HEK293T (cell line): Measurements from ENCODE around the gene MARS1.
"Not testable (repeated sequence)": the region's sequence is repeated elsewhere in the genome, so short reads cannot be mapped to it uniquely, and the experiment has no call there.

ENCODE experiments used
- CTCF ChIA-PET: fragments of 350-600 bp; formaldehyde crosslinking; extraction: SDS; loops from one replicate; lab custom pipeline; 2021; ENCODE audit warnings: antibody characterized with exemption, inconsistent platforms; lab: Yijun Ruan, JAX
- POLR2A ChIA-PET: fragments of 350-600 bp; formaldehyde crosslinking; extraction: SDS; loops from one replicate; lab custom pipeline; 2020; ENCODE audit warnings: antibody characterized with exemption, inconsistent platforms; lab: Yijun Ruan, JAX
- DNase-seq: peaks from one replicate; pipeline ENCODE4 v3.0.0; 2012; ENCODE audit warnings: mixed read lengths; ENCODE audit errors: extremely low spot score
- ARNT ChIP-seq: fragments of 450-650 bp; IDR thresholded peaks from 2 replicates; pipeline ENCODE4 v1.6.1; 2017; ENCODE audit warnings: mild to moderate bottlenecking
- BHLHE40 ChIP-seq: fragments of 450-650 bp; IDR thresholded peaks from 2 replicates; pipeline ENCODE4 v1.6.1; 2016; ENCODE audit warnings: mild to moderate bottlenecking, moderate library complexity, borderline replicate concordance
- CTBP1 ChIP-seq: fragments of 450-650 bp; IDR thresholded peaks from 2 replicates; pipeline ENCODE4 v1.6.1; 2016; ENCODE audit warnings: borderline replicate concordance
- ELF4 ChIP-seq: fragments of 450-650 bp; IDR thresholded peaks from 2 replicates; pipeline ENCODE4 v1.6.1; 2017; ENCODE audit warnings: antibody characterized with exemption
- FOXA1 ChIP-seq: fragments of 450-650 bp; IDR thresholded peaks from 2 replicates; pipeline ENCODE4 v1.6.1; 2016; ENCODE audit warnings: mild to moderate bottlenecking
- FOXK2 ChIP-seq: fragments of 450-650 bp; IDR thresholded peaks from 2 replicates; pipeline ENCODE4 v1.6.1; 2016; ENCODE audit warnings: mild to moderate bottlenecking
- FOXM1 ChIP-seq: fragments of 450-650 bp; IDR thresholded peaks from 2 replicates; pipeline ENCODE4 v1.6.1; 2017; ENCODE audit warnings: mild to moderate bottlenecking, borderline replicate concordance
- HDGF ChIP-seq: fragments of 450-650 bp; IDR thresholded peaks from 2 replicates; pipeline ENCODE4 v1.6.1; 2017; ENCODE audit warnings: antibody characterized with exemption, borderline replicate concordance
- L3MBTL2 ChIP-seq: fragments of 450-650 bp; conservative IDR thresholded peaks from 2 replicates; pipeline ENCODE4 v1.6.1; 2016; ENCODE audit warnings: mild to moderate bottlenecking
- LEF1 ChIP-seq: fragments of 450-650 bp; IDR thresholded peaks from 2 replicates; pipeline ENCODE4 v1.6.1; 2017; ENCODE audit warnings: mild to moderate bottlenecking, borderline replicate concordance
- NFRKB ChIP-seq: fragments of 450-650 bp; IDR thresholded peaks from 2 replicates; pipeline ENCODE4 v1.6.1; 2016; ENCODE audit warnings: mild to moderate bottlenecking, moderate library complexity
- SP1 ChIP-seq: fragments of 450-650 bp; IDR thresholded peaks from 2 replicates; pipeline ENCODE4 v1.6.1; 2017
- SUZ12 ChIP-seq: fragments of 450-650 bp; IDR thresholded peaks from 2 replicates; pipeline ENCODE4 v1.6.1; 2016; ENCODE audit warnings: mild to moderate bottlenecking
- TARDBP ChIP-seq: fragments of 450-650 bp; IDR thresholded peaks from 2 replicates; pipeline ENCODE4 v1.6.1; 2016
- ZNF384 ChIP-seq: fragments of 450-650 bp; IDR thresholded peaks from 2 replicates; pipeline ENCODE4 v1.6.1; 2016
- TF ChIP-seq, protein P1 (sequence below): fragments of 450-650 bp; IDR thresholded peaks from 2 replicates; pipeline ENCODE4 v1.6.1; 2016

The MARS1 gene

DNA sequence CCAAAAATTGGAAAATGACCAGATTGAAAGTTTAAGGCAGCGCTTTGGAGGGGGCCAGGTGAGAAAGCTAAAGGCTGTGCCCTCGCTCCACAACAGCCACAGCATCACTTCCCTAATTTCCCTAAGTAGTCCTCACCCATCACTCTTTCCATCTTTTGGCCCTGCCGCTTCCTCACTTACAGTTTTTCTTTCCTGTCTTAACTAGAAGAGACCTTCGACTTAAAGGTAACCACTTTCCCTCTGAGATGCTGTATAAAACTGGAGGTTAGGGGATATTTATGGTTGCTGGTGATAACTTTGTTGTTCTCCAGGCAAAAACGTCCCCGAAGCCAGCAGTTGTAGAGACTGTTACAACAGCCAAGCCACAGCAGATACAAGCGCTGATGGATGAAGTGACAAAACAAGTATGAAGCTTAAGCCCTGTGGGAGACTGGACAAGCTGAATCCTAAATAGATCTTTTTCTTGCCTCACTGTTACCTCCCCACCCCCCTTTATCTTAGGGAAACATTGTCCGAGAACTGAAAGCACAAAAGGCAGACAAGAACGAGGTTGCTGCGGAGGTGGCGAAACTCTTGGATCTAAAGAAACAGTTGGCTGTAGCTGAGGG is 28.2 kb downstream of the MARS1 start:
- ChIA-PET CTCF (interaction anchor here (1.0 kb wide), 1 partner anchor 57 kb away, joined by 3 read pairs; no protein-coding TSS in a partner anchor), POLR2A (interaction anchor here (0.9 to 3.5 kb wide), 2 partner anchors 13 to 56 kb away, joined by 3 to 20 read pairs; no protein-coding TSS in a partner anchor)
- DNase-seq = no peak
- no peak for TF ChIP-seq L3MBTL2
- TF ChIP-seq ELF4 = no peak
- TF ChIP-seq SUZ12 = no peak
- TF ChIP-seq CTBP1 = no peak
- TF ChIP-seq ARNT = no peak
- no peak for TF ChIP-seq FOXK2

DNA sequence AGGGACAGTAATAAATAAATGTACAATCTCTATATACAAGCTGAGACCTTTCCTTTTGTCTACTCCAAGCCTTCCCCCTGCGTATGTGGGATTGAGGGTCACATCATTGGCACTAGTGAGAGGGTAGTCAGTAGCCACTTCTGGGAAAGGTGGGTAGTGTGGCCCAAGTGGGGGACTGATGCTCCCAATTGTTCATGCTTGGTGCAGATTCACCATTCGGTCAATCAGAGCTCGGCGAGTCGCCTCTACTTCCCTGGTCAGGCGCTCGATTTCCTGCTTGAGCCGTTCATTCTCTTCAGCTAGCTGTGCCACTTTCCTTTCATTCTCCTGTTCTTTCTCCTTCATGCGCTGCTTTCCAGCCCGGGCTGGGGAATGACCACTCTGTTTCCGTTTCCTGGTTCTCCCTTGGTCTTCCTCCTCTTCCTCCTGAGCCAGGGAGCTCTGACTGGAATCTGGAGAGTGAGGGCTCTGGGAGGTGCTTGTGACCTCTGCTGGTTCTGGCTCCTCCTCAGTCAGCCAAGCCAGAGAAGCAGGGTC is 28.8 kb downstream of the MARS1 start:
- CTCF ChIA-PET = no interaction called here
- TF ChIP-seq LEF1 = no peak
- no peak for TF ChIP-seq L3MBTL2
- no peak for TF ChIP-seq ELF4
- TF ChIP-seq CTBP1 = no peak
- TF ChIP-seq, protein P1, sequence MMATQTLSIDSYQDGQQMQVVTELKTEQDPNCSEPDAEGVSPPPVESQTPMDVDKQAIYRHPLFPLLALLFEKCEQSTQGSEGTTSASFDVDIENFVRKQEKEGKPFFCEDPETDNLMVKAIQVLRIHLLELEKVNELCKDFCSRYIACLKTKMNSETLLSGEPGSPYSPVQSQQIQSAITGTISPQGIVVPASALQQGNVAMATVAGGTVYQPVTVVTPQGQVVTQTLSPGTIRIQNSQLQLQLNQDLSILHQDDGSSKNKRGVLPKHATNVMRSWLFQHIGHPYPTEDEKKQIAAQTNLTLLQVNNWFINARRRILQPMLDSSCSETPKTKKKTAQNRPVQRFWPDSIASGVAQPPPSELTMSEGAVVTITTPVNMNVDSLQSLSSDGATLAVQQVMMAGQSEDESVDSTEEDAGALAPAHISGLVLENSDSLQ = no peak
- no peak for TF ChIP-seq FOXK2
- no peak for TF ChIP-seq NFRKB
- no peak for TF ChIP-seq SP1
- TF ChIP-seq FOXA1 = no peak
- TF ChIP-seq SUZ12 = no peak
- DNase-seq = no peak
- POLR2A ChIA-PET = interaction anchor here (0.7 to 3.5 kb wide), 3 partner anchors 14 to 26 kb away, joined by 3 to 20 read pairs (median 4); no protein-coding TSS in a partner anchor

DNA sequence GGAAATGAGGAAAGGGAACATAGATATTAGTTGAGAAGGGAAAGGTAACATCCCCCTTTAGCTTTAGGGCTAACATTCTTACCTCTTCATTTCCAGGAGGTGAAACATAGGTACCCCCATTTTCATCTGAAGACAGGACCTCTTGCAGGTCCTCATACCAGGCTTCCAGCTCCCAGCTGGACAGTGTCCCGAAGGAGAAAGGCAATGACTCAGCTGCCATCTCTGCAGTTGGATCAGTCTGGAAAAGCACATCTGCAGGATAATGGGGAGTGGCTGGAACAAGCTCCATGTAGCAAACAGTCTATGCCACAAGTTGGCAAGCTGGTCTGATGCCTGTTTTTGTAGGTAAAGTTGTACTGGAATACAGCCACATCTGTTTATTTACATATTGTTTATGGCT is 29.3 kb downstream of the MARS1 start:
- TF ChIP-seq TARDBP (no peak), ELF4 (no peak), FOXA1 (no peak), SP1 (no peak), LEF1 (no peak), BHLHE40 (no peak)
- ChIA-PET POLR2A (interaction anchor here (0.7 to 3.5 kb wide), 4 partner anchors 10 to 27 kb away, joined by 3 to 20 read pairs (median 4); no protein-coding TSS in a partner anchor), CTCF (no interaction called here)
- DNase-seq = no peak

DNA sequence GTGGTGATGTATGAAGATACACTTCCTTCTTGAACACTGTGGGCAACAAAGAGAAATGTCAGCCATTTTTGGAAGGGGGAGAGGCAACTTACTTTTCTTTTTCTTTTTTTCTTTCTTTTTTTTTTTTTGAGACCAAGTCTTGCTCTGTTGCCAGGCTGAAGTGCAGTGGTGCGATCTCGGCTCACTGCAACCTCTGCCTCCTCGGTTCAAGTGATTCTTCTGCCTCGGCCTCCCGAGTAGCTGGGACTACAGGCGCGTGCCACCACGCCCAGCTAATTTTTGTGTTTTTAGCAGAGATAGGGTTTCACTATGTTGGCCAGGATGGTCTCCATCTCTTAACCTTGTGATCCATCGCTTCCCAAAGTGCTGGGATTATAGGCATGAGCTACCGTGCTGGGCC is 29.9 kb downstream of the MARS1 start:
- DNase-seq, CTCF ChIA-PET: not testable (repeated sequence)
- POLR2A ChIA-PET = interaction anchor here (1.1 to 3.4 kb wide), 3 partner anchors 9 to 28 kb away, joined by 3 to 18 read pairs (median 4); partner anchors contain the start of gene MARS1

- ChIA-PET CTCF (no interaction called here), POLR2A (interaction anchor here (1.1 to 3.4 kb wide), 5 partner anchors 8 to 63 kb away, joined by 3 to 18 read pairs (median 10); partner anchors contain the start of genes GLI1, INHBE and MARS1)
- no peak for DNase-seq
- TF ChIP-seq FOXA1 (no peak), TARDBP (no peak), NFRKB (no peak), SUZ12 (no peak), FOXM1 (no peak), ELF4 (no peak), SP1 (no peak), HDGF (no peak), L3MBTL2 (no peak)
Measured at GRCh38 chr12:57518176-57518919, 30.5 kb downstream of the MARS1 start.

- ChIA-PET CTCF (interaction anchor here (0.6 kb wide), 1 partner anchor 28 kb away, joined by 3 read pairs; no protein-coding TSS in a partner anchor), POLR2A (interaction anchor here (0.9 to 3.4 kb wide), 11 partner anchors 7 to 207 kb away, joined by 3 to 18 read pairs (median 8); partner anchors contain the start of genes DCTN2, GLI1, INHBE and MARS1)
Measured at GRCh38 chr12:57518920-57519795, 31.3 kb downstream of the MARS1 start.

More at GRCh38 chr12:57518920-57519795, 31.3 kb downstream of the MARS1 start:
- TF ChIP-seq FOXA1 = no peak
- TF ChIP-seq, protein P1 = no peak
- no peak for TF ChIP-seq ARNT
- no peak for TF ChIP-seq LEF1
- no peak for TF ChIP-seq FOXK2
- TF ChIP-seq FOXM1 = no peak
- TF ChIP-seq HDGF = no peak
- no peak for TF ChIP-seq NFRKB
- no peak for TF ChIP-seq ELF4
- no peak for TF ChIP-seq BHLHE40
- TF ChIP-seq TARDBP = no peak
- TF ChIP-seq ZNF384 = no peak
- no peak for TF ChIP-seq SUZ12
- peak; percentile 18 for DNase-seq
